GM18858 (cell line): ENCODE measurements around the gene TMPRSS11E.
"Not testable (repeated sequence)": the region's sequence is repeated elsewhere in the genome, so short reads cannot be mapped to it uniquely, and the experiment has no call there.

Source experiments
- ATAC-seq: cut with Tn5 transposase; IDR thresholded peaks from one replicate; pipeline ENCODE4 v1.9.1; 2021; ENCODE audit not compliant: unreplicated experiment

TMPRSS11E gene

DNA sequence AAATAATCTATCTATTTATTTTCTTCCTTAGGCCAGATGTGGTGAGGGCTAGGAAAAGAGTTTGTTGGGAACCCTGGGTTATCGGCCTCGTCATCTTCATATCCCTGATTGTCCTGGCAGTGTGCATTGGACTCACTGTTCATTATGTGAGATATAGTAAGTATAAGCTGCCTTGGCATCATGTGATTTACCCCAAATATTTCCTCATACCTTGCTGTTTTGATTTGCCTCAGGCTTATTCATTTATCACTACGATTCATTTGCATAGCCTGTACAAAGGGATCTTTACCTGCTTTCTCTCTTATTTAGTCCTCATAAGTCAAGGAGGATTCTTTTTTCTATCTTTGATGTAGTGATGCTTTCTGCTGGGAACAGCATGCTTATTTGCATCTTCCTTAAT is 14.5 kb downstream of the TMPRSS11E start:
- ATAC-seq: no peak

GRCh38 chr4:68462691-68463090 is 15.4 kb downstream of the TMPRSS11E start:
- no peak for ATAC-seq

DNA sequence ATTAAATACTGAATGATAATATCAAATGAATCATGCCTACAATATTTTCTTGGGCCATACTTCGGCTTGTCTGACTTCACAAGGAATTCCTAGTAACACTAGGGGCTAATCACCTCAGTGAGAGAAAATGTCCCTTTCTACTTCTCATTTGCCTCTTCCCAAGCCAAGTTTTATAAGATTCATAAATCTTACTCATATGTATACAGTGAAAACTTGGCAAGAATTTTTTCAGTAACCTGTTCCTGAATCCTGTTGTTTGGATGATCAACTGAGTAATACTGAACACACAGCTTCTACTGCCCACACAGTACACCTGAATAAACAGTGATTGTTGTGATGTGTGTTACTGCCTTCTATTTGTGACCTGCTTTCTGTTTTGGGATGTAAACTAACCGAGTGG is 16.5 kb downstream of the TMPRSS11E start:
- no peak for ATAC-seq

GRCh38 chr4:68465058-68465457 is 17.8 kb downstream of the TMPRSS11E start:
- no peak for ATAC-seq

DNA sequence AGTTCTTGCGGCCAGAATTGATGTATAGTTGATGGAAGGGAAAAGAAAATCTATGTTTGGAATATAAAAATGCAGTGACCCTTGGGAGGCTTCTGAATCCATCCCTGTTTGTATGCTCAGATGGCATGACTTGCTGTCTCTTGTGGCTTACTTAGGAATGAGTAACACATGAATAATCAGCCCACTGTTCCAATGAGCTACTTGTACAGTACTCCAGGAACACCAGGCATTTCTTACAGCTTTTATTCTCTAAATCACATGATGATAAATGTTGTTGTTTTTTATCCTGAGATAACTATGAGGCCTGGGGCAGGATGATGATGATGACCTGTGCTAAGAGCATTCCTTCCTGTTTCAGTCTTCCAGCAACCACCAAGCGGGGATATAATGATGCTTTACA is 18.9 kb downstream of the TMPRSS11E start:
- no peak for ATAC-seq

- no peak for ATAC-seq
Measured at GRCh38 chr4:68466751-68467150, 19.5 kb downstream of the TMPRSS11E start.

- peak; percentile 63 for ATAC-seq
Measured at GRCh38 chr4:68469482-68469881, 22.2 kb downstream of the TMPRSS11E start.

- no peak for ATAC-seq
Measured at GRCh38 chr4:68476191-68476590, 28.9 kb downstream of the TMPRSS11E start.

- ATAC-seq: no peak
Measured at GRCh38 chr4:68489338-68489737, 42.1 kb downstream of the TMPRSS11E start.

- ATAC-seq: no peak
Measured at GRCh38 chr4:68490826-68491457, 43.7 kb downstream of the TMPRSS11E start.

DNA sequence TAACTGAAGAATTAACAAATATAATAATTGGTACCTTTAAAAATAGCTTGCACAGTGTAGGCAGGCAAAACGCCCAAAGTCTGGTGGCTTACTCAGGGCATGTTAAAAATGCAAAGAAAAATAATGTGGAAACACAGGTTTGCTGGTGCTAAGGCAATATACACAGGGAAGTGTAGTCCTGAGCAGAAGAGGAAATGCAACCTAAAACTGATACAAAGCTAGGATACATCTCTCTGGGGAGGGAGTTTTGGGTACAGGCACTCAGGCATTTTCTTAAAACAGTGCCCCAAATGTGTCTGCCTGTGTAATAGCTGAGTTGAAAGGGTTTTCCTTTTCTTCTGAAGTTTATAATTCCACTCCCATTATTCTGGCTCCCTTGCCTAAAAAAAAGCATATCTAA is 47.4 kb downstream of the TMPRSS11E start:
- ATAC-seq: no peak

DNA sequence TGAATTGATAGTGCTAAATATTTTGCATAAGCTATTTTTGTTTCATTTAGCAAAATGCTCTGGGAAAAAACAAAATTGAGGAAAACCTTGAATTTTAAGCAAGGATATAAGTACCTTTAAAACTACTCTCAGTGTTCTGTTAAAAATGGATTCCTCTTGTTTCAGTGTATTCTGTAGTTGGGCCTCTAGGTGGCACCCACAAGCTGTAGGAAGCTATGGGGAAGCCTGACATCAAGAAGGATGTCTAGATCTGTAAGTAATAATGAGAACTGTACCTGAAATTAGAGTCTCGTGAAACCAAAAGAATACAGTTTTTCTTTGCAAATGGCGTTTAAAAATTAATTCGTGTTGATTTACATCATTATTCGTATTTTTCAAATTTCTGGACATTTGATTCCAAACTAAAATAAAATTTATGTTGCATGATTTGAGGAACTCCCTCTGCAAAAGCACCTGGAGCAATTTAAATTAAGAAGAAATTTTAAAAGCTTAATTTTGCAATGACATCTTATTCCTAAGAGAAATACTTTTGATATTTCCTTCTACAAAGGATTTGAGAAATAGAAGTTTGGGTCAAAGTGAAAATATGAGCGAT is 51.2 kb downstream of the TMPRSS11E start:
- peak; percentile 91 for ATAC-seq

- ATAC-seq: no peak
Measured at GRCh38 chr4:68499021-68499420, 51.8 kb downstream of the TMPRSS11E start.

- ATAC-seq: not testable (repeated sequence)
Measured at GRCh38 chr4:68503462-68503861, 56.2 kb downstream of the TMPRSS11E start.

- not testable (repeated sequence) for ATAC-seq
Measured at GRCh38 chr4:68504836-68505235, 57.6 kb downstream of the TMPRSS11E start.

- peak; percentile 61 for ATAC-seq
Measured at GRCh38 chr4:68505452-68505851, 58.2 kb downstream of the TMPRSS11E start.

DNA sequence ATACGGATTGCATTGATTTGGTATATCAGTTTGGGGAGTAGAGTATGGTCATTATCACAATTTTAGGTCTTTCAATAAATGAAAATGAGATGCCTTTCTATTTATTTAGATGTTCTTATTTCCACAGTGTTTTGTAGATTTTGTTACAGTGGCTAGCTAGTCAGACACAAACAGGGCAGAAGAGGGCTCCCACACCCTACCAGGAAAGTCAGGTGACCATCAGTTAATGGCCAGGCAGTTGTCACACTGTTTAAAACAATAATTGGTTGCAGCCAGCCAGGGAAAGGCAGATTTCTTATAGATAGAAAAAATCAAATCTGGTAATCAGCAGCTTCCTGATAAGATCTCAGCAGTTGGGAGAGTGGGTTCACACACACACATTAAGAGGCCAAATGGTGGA is 71.6 kb downstream of the TMPRSS11E start:
- no peak for ATAC-seq

DNA sequence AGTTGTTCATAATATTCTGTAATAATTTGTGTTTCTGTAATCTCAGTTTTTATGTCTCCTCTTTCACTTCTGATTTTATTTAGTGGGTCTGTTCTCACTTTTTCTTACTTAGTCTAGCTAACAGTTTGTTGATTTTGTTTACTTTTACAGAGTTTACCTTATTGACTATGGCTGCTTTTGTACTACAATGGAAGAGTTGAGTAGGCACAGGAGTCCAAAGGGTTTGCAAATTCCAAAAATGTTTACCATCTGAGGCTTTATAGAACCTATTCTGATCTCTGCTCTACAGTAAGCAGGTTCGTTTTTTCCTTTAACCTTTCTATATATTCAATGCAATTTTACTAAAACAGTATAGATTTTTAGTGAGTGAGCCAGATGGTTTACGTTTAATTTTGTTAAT is 73.7 kb downstream of the TMPRSS11E start:
- ATAC-seq: no peak

GRCh38 chr4:68522232-68522631 is 75.0 kb downstream of the TMPRSS11E start:
- not testable (repeated sequence) for ATAC-seq

GRCh38 chr4:68535974-68536373 is 88.7 kb downstream of the TMPRSS11E start:
- ATAC-seq: no peak

GRCh38 chr4:68536375-68536774 is 89.1 kb downstream of the TMPRSS11E start:
- no peak for ATAC-seq

DNA sequence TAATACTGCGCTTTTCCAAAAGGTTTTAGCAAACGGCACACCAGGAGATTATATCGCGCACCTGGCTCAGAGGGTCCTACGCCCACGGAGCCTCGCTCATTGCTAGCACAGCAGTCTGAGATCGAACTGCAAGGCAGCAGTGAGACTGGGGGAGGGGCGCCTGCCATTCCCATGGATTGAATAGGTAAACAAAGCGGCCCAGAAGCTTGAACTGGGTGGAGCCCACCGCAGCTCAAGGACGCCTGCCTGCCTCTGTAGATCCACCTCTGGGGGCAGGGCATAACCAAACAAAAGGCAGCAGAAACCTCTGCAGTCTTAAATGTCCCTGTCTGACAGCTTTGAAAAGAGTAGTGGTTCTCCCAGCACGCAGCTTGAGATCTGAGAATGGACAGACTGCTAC is 95.5 kb downstream of the TMPRSS11E start:
- ATAC-seq: not testable (repeated sequence)
